Panc1 (cell line): Measurements from ENCODE around the gene CHMP2B.

Source experiments
- CTCF ChIP-seq: fragments of 450-650 bp; IDR thresholded peaks from 2 replicates; pipeline ENCODE4 v1.5.1; 2017; ENCODE audit warnings: mild to moderate bottlenecking
- POLR2AphosphoS5 ChIP-seq: IDR thresholded peaks from 2 replicates; pipeline ENCODE4 v1.6.1; 2012; ENCODE audit warnings: mild to moderate bottlenecking, low read depth, low read length, moderate library complexity
- SIN3A ChIP-seq: IDR thresholded peaks from 2 replicates; pipeline ENCODE4 v1.6.1; 2012; ENCODE audit warnings: low read depth, mild to moderate bottlenecking, low read length, moderate library complexity, borderline replicate concordance; ENCODE audit not compliant: insufficient read depth
- TCF7L2 ChIP-seq: IDR thresholded peaks from 2 replicates; pipeline ENCODE4 v1.6.1; 2011; ENCODE audit warnings: mild to moderate bottlenecking, low read depth, low read length, inconsistent platforms
- TF ChIP-seq, protein P1 (sequence below), 2 experiments: IDR thresholded peaks; 2 replicates each; pipeline ENCODE4 v1.6.1; 2011 to 2012; ENCODE audit warnings: low read depth in 2 of 2, control low read depth in 1 of 2, low read length in 1 of 2, mild to moderate bottlenecking in 1 of 2, moderate library complexity in 1 of 2; ENCODE audit not compliant: insufficient read depth in 1 of 2

DNA sequence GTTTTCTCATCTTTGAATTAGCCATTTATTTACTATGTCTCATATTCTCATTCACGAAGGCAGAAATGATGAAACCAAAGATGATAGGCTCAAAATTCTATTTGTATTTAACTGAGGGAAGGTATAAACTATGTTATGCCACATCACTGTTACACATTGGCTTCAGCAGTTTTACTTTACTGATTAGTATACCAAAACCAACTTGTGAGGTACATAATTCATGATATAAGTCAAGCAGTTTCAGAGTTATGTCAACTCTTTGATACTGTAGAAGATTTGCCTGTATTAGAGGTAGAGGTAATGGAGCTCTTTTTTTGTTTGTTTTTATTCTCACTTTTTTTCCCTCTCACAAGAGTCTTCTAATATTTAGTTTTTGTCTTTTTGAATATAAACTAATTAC, 22.9 kb downstream of the CHMP2B start:
- TF ChIP-seq CTCF: no peak
- TF ChIP-seq POLR2AphosphoS5: no peak
- no peak for TF ChIP-seq TCF7L2
- no peak for TF ChIP-seq SIN3A
- TF ChIP-seq, protein P1, sequence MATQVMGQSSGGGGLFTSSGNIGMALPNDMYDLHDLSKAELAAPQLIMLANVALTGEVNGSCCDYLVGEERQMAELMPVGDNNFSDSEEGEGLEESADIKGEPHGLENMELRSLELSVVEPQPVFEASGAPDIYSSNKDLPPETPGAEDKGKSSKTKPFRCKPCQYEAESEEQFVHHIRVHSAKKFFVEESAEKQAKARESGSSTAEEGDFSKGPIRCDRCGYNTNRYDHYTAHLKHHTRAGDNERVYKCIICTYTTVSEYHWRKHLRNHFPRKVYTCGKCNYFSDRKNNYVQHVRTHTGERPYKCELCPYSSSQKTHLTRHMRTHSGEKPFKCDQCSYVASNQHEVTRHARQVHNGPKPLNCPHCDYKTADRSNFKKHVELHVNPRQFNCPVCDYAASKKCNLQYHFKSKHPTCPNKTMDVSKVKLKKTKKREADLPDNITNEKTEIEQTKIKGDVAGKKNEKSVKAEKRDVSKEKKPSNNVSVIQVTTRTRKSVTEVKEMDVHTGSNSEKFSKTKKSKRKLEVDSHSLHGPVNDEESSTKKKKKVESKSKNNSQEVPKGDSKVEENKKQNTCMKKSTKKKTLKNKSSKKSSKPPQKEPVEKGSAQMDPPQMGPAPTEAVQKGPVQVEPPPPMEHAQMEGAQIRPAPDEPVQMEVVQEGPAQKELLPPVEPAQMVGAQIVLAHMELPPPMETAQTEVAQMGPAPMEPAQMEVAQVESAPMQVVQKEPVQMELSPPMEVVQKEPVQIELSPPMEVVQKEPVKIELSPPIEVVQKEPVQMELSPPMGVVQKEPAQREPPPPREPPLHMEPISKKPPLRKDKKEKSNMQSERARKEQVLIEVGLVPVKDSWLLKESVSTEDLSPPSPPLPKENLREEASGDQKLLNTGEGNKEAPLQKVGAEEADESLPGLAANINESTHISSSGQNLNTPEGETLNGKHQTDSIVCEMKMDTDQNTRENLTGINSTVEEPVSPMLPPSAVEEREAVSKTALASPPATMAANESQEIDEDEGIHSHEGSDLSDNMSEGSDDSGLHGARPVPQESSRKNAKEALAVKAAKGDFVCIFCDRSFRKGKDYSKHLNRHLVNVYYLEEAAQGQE (IDR thresholded peaks at IDR 0.05; ENCODE audit: insufficient read depth in 1 of 2, low read depth in 2 of 2, low read length in 1 of 2): no peak
